Stimulated activated CD8-positive, alpha-beta memory T cell treated with anti-CD3 and anti-CD28 coated beads, Interleukin-12 subunit alpha, Interleukin-12 subunit beta, amount 100 ng/mL, for 24 hours (primary cell): ENCODE results near the gene SNHG17.

Experiments
- DNase-seq: peaks from one replicate; pipeline ENCODE4 v3.0.0-alpha.2; 2020; ENCODE audit errors: extremely low read depth

Gene SNHG17

DNA sequence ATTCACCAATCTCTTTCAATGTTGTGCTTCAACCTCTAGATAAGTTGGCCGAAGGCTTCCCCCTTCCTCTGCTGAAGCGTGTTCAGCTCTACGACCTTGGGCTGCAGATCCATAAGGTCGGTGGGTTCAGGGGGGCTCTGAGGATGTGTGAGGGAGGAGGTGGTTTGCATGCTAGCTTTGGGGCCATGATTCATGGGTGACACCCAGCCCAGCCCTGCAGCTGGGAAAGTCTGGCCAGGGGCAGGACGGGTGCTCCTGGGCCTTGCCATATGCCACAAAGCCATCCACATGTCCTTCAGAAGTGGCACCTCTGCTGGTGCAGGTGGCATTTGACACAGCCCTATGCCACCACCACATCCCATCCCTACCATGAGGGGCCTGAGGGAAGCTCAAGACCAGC lies 61.2 kb downstream of the SNHG17 start:
- DNase-seq: no peak

DNA sequence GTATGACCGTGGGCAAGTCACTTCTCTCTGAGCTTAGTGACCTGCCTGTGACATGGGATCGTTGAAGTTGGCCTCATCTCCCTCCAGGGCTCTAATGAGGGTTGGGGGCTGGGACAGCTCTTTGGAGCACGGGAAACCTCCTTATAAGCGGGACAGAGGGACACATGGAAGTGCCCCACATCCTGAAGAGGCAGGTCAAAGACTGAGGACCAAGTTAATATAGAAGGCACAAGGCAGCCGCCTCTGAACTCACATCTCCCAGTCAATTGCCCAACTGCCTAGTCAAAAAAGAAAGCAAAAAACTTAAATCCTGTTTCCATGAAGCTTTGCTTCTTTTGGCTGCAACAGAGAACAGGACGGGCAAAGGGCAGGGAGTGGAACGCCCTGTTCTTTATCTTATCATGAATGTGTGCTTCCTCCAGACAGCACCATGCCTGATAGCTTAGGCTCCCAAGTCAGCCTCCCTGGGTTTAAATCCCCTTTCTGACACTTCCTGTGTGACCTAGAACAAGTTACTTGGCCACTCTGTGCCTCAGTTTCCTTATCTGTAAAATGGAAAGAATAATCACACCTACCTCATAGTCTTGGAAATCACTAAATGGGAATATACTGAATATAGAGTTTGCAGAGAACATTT lies 61.8 kb downstream of the SNHG17 start:
- no peak for DNase-seq

DNA sequence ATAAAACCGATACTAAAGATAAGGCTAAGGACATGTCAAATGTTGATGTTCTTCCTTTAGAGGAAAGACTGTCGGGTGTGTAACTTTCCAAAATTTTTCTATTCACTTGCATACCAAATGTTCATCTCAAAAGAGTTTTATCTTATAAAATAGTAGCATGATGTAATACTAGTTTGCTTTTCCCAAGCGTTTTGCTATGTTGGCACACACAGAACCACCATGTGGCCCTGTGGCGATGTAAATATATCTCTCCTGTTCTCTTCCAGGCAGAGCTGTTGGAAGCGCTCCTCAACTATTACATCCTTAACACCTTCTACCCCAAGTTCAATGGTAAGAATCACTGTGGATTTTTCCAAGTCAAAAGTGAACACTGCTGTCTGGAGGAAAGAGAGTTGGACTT lies 62.3 kb downstream of the SNHG17 start:
- DNase-seq: no peak
